Measurements from ENCODE around the gene FAM177B. TPM values are rescaled to one million over a fixed set of nuclear protein-coding genes. Genes with fewer than 3 reads are reported as not detected.

FAM177B gene
- total RNA-seq, 2 experiments from 2014 or later: not detected

DNA sequence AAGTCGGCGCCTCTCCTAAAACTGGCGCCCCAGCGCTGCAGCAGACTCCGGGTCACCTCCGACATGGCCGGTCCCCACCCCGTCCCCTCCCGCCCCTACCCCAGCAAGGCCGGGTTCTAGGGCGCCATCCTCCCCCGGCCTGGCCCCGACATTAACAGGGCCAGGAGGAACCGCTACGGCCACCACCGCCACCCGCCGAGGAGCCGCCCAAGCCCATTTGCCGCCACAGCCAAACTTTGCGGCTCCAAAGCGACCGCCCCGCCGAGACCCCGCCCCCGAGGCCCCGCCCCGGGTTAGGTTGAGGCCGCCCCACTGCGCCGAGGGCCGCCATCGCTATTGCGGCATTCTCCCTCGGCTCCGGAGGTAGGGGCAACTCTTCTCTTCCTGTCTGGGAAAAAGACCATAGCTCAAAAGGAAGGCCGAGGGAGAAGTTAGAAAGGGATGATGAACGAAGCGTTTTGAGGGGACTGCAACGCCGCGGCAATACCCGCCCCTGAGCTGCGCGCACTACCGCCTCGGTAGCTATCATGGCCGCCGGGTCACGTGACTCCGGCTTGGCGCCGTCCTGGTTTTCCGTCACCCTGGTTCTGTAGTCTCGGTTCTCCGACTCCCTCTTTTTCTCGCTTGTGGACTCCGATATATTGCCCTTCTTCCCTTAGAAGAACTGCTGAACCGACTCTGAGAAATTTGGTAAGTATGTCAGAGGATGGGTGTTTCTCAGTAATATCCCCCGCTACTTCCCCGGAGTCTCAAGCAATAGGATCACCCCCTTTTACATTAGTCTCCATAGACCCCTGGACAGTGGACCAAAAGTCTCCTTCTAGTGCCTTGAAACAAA lies 24.5 kb upstream of the FAM177B start, which contains the start of the genes AIDA and BROX:
Gene AIDA (minus strand): TSS at position 239 of the 838 bp plus-strand sequence. CDS start 174 bp downstream, at position 65.
Gene BROX (plus strand): TSS at position 312 of the 838 bp plus-strand sequence. CDS start 3,136 bp downstream, outside the sequence.
- peak; percentile 95 for DNase-seq
- CTCF ChIA-PET: interaction anchor here (0.6 to 1.5 kb wide), 6 partner anchors 15 to 377 kb away, joined by 3 to 6 read pairs (median 4); no protein-coding TSS in a partner anchor
- Mint-ChIP-seq H3K36me3 (peaks cover 23% of the 10 kb centered on the region), H3K4me3 (peak within 1 kb of the TSS; percentile 97), H3K27ac (peak within 1 kb of the TSS; percentile 98), H3K9me3 (no peaks in the 10 kb centered on the region), H3K27me3 (no peaks in the 10 kb centered on the region), H3K4me1 (ENCODE audit: low read depth) (peaks cover 46% of the 10 kb centered on the region)
- intact Hi-C loops (cut with micrococcal nuclease): loop anchor here (1.0 to 5.0 kb wide), 9 partner anchors 20 to 1135 kb away; partner anchors contain the start of genes DISP1, DUSP10, TAF1A and TP53BP2
- POLR2A ChIA-PET: interaction anchor here (0.7 to 1.7 kb wide), 6 partner anchors 15 to 247 kb away, joined by 3 to 15 read pairs (median 6); partner anchors contain the start of gene TAF1A

- peaks cover 26% of the 10 kb centered on the region for H3K36me3 Mint-ChIP-seq
- ChIA-PET CTCF (interaction anchor here (0.6 to 1.5 kb wide), 6 partner anchors 16 to 377 kb away, joined by 3 to 6 read pairs (median 4); no protein-coding TSS in a partner anchor), POLR2A (interaction anchor here (0.7 to 1.7 kb wide), 6 partner anchors 16 to 248 kb away, joined by 3 to 15 read pairs (median 6); partner anchors contain the start of gene TAF1A)
- H3K4me1 Mint-ChIP-seq (ENCODE audit: low read depth): peaks cover 47% of the 10 kb centered on the region
- H3K27me3 Mint-ChIP-seq: no peaks in the 10 kb centered on the region
- H3K9me3 Mint-ChIP-seq: no peaks in the 10 kb centered on the region
- peak overlapping the region; percentile 97 for H3K4me3 Mint-ChIP-seq
- intact Hi-C loops (cut with micrococcal nuclease): loop anchor here (1.0 to 5.0 kb wide), 8 partner anchors 19 to 1134 kb away; partner anchors contain the start of genes DISP1, DUSP10, TAF1A and TP53BP2
- H3K27ac Mint-ChIP-seq: peak overlapping the region; percentile 98
- DNase-seq: peak; percentile 94
Observed at GRCh38 chr1:222713091-222713961, 23.7 kb upstream of the FAM177B start.

GRCh38 chr1:222716393-222716792 lies 20.6 kb upstream of the FAM177B start:
- DNase-seq: no peak
- H3K36me3 Mint-ChIP-seq: peaks cover 34% of the 10 kb centered on the region
- ChIA-PET POLR2A (no interaction called here), CTCF (interaction anchor here (1.2 to 1.7 kb wide), 2 partner anchors 72 to 417 kb away, joined by 3 to 4 read pairs; no protein-coding TSS in a partner anchor)
- no peaks in the 10 kb centered on the region for H3K27me3 Mint-ChIP-seq
- no peak overlapping the region for H3K4me3 Mint-ChIP-seq
- no peaks in the 10 kb centered on the region for H3K9me3 Mint-ChIP-seq
- H3K27ac Mint-ChIP-seq: no peak overlapping the region
- intact Hi-C loops (cut with micrococcal nuclease): no loop called here
- peaks cover 33% of the 10 kb centered on the region for H3K4me1 Mint-ChIP-seq (ENCODE audit: low read depth)

DNA sequence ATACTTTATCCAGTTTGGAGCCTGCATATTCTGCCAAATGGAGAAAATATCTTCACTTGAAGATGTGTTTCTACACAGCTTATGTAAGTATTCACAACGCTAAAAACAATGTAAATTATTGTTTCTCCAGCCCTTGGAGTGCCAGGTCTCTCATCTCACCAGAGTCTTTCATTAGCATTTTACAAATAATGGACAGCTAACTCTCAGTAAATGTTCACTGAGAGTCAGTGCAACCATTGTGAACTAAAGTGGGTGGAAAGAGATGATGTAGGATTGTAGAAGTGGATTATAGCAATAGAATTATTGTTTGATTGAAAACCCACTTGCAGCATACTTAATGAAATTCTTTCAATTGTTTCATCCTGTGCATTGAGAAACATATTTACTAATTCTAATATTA lies 8.3 kb upstream of the FAM177B start:
- no peak overlapping the region for H3K27ac Mint-ChIP-seq
- peaks cover 53% of the 10 kb centered on the region for H3K36me3 Mint-ChIP-seq
- no peak overlapping the region for H3K4me3 Mint-ChIP-seq
- DNase-seq: no peak
- ChIA-PET POLR2A (no interaction called here), CTCF (interaction anchor here (2.2 kb wide), 1 partner anchor 361 kb away, joined by 5 read pairs; no protein-coding TSS in a partner anchor)
- H3K27me3 Mint-ChIP-seq: no peaks in the 10 kb centered on the region
- intact Hi-C loops (cut with micrococcal nuclease): no loop called here
- H3K9me3 Mint-ChIP-seq: no peaks in the 10 kb centered on the region
- peaks cover 8% of the 10 kb centered on the region for H3K4me1 Mint-ChIP-seq (ENCODE audit: low read depth)

- ChIA-PET POLR2A (no interaction called here), CTCF (no interaction called here)
- peaks cover 8% of the 10 kb centered on the region for H3K4me1 Mint-ChIP-seq (ENCODE audit: low read depth)
- no peaks in the 10 kb centered on the region for H3K9me3 Mint-ChIP-seq
- H3K36me3 Mint-ChIP-seq: peaks cover 48% of the 10 kb centered on the region
- intact Hi-C loops (cut with micrococcal nuclease): no loop called here
- no peaks in the 10 kb centered on the region for H3K27me3 Mint-ChIP-seq
- DNase-seq: no peak
- H3K27ac Mint-ChIP-seq: no peak overlapping the region
- no peak overlapping the region for H3K4me3 Mint-ChIP-seq
Observed at GRCh38 chr1:222730866-222731265, 6.1 kb upstream of the FAM177B start.

DNA sequence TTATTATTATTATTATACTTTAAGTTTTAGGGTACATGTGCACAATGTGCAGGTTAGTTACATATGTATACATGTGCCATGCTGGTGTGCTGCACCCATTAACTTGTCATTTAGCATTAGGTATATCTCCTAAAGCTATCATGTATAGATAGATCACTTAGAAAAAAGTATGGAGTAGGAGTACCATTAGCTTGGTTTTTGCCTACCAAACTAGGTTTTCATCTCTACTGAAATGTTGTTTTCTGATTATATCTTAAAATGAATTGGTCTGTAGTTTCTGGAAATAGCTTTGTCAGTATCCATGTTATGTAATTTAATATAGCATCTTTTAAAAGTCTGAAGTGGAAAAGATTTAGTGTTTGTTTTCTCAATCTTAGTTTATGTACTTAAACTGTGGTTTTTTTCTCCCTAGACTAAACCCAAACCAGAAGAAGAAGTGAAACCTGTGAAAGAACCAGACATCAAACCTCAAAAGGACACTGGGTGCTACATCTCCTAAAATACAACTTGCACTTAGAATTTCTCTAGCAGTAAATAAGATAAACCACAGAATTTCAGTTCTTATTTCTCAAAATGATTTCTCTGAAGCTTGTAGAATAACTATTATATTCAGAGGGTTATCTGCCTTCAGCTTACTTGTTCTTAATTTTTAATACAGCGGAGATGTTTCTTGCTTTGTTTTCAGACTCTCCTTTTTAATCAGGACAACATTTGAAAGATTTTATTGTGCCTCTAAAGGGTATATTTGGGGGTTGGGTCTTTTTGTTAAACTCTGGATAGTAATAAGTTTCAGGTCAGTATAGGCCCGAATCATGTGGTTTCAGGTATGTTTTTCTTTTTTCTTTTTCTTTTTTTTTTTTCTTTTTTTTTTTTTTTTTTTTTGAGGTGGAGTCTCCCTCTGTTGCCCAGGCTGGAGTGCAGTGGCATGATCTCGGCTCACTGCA lies 4.5 kb upstream of the FAM177B start:
- H3K4me3 Mint-ChIP-seq: no peak overlapping the region
- ChIA-PET POLR2A (no interaction called here), CTCF (no interaction called here)
- peaks cover 45% of the 10 kb centered on the region for H3K36me3 Mint-ChIP-seq
- H3K9me3 Mint-ChIP-seq: no peaks in the 10 kb centered on the region
- H3K4me1 Mint-ChIP-seq (ENCODE audit: low read depth): peaks cover 8% of the 10 kb centered on the region
- no peaks in the 10 kb centered on the region for H3K27me3 Mint-ChIP-seq
- peak overlapping the region; percentile 51 for H3K27ac Mint-ChIP-seq
- DNase-seq: no peak
- intact Hi-C loops (cut with micrococcal nuclease): loop anchor here (2.0 kb wide), 1 partner anchor 20 kb away; the partner anchor contains the start of genes AIDA and BROX

- CTCF ChIA-PET: no interaction called here
- Mint-ChIP-seq H3K36me3 (peaks cover 30% of the 10 kb centered on the region), H3K9me3 (no peaks in the 10 kb centered on the region), H3K27me3 (no peaks in the 10 kb centered on the region), H3K4me3 (no peak overlapping the region), H3K27ac (no peak overlapping the region), H3K4me1 (ENCODE audit: low read depth) (peaks cover 8% of the 10 kb centered on the region)
- no peak for DNase-seq
- POLR2A ChIA-PET: no interaction called here
- intact Hi-C loops (cut with micrococcal nuclease): no loop called here
Observed at GRCh38 chr1:222734740-222735139, 2.3 kb upstream of the FAM177B start.

- Mint-ChIP-seq H3K27ac (no peak overlapping the region), H3K36me3 (peaks cover 15% of the 10 kb centered on the region), H3K27me3 (no peaks in the 10 kb centered on the region), H3K9me3 (no peaks in the 10 kb centered on the region), H3K4me3 (no peak overlapping the region), H3K4me1 (ENCODE audit: low read depth) (peaks cover 8% of the 10 kb centered on the region)
- ChIA-PET CTCF (interaction anchor here (0.9 to 1.7 kb wide), 2 partner anchors 57 to 353 kb away, joined by 3 to 6 read pairs; no protein-coding TSS in a partner anchor), POLR2A (no interaction called here)
- DNase-seq: no peak
- intact Hi-C loops (cut with micrococcal nuclease): no loop called here
Observed at GRCh38 chr1:222736470-222736869, 532 bp upstream of the FAM177B start.

- Mint-ChIP-seq H3K4me1 (ENCODE audit: low read depth) (no peaks in the 10 kb centered on the region), H3K36me3 (peaks cover 2% of the 10 kb centered on the region), H3K4me3 (no peak overlapping the region), H3K27me3 (no peaks in the 10 kb centered on the region), H3K9me3 (no peaks in the 10 kb centered on the region), H3K27ac (no peak overlapping the region)
- DNase-seq: no peak
- ChIA-PET CTCF (interaction anchor here (1.7 to 1.8 kb wide), 2 partner anchors 350 to 385 kb away, joined by 6 to 12 read pairs; no protein-coding TSS in a partner anchor), POLR2A (no interaction called here)
- intact Hi-C loops (cut with micrococcal nuclease): loop anchor here (1.0 kb wide), 1 partner anchor 384 kb away; no protein-coding TSS in a partner anchor
Observed at GRCh38 chr1:222739465-222739864, 2.5 kb downstream of the FAM177B start.

DNA sequence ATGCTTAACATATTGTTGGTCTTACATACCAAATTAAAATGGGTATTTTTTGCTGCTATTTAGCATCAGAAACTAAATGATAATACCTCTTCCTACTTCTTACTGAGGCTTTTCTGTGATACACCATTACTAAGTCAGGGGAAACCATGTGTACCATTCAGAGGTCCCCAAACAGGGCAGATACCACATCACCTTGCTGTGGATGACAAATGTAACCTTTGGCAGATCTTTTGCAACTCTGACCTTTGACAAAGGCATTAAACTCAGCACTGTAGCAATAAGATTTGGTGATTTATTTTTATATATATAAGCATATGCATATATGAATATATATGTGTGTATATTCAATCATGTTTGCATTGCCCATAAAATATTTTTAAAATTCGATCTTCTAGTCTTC lies 2.9 kb downstream of the FAM177B start:
- Mint-ChIP-seq H3K36me3 (no peaks in the 10 kb centered on the region), H3K27me3 (no peaks in the 10 kb centered on the region), H3K4me3 (no peak overlapping the region), H3K9me3 (no peaks in the 10 kb centered on the region), H3K4me1 (ENCODE audit: low read depth) (no peaks in the 10 kb centered on the region), H3K27ac (no peak overlapping the region)
- intact Hi-C loops (cut with micrococcal nuclease): loop anchor here (1.0 kb wide), 1 partner anchor 383 kb away; no protein-coding TSS in a partner anchor
- no peak for DNase-seq
- POLR2A ChIA-PET: no interaction called here
- CTCF ChIA-PET: interaction anchor here (1.7 to 1.8 kb wide), 2 partner anchors 350 to 384 kb away, joined by 6 to 12 read pairs; no protein-coding TSS in a partner anchor
